Transverse colon (tissue), 3 donors: Measurements from ENCODE around the gene CDS1.

Experiments
- POLR2A ChIP-seq: fragments of 450-650 bp; IDR thresholded peaks from one replicate; pipeline ENCODE4 v1.6.1; 2016; ENCODE audit warnings: antibody characterized with exemption, mild to moderate bottlenecking, moderate library complexity
- TF ChIP-seq, protein P1 (sequence below), 5 experiments: fragments of 200-600 bp in 3 of 5; fragments of 450-650 bp in 2 of 5; sonication (generic) in 3 of 5; IDR thresholded peaks; 1 replicate in 2 of 5; 2 replicates in 3 of 5; pipeline ENCODE4 v1.5.1; 2016 to 2017; ENCODE audit warnings: antibody characterized with exemption in 5 of 5, inconsistent platforms in 3 of 5, mild to moderate bottlenecking in 2 of 5, moderate library complexity in 1 of 5

DNA sequence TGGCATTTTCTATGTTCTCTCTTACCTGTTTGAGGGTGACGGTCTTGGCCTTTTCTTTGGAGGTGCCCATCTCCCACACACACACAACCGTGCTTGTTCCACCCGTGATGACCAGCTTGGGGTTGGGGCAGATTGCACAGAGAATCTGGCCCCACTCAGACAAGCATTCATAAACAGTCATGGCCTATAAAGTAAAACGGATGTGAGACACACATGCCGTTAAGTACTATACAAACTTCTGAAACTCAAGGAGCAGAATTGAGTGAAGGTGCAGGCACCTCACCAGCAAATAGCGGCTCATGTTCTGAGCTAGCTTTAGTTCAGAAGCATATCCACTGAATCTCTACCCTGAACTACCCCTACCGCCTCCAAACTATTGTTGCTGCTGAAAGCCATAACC lies 107.6 kb downstream of the CDS1 start:
- no peak for TF ChIP-seq POLR2A
- TF ChIP-seq, protein P1, sequence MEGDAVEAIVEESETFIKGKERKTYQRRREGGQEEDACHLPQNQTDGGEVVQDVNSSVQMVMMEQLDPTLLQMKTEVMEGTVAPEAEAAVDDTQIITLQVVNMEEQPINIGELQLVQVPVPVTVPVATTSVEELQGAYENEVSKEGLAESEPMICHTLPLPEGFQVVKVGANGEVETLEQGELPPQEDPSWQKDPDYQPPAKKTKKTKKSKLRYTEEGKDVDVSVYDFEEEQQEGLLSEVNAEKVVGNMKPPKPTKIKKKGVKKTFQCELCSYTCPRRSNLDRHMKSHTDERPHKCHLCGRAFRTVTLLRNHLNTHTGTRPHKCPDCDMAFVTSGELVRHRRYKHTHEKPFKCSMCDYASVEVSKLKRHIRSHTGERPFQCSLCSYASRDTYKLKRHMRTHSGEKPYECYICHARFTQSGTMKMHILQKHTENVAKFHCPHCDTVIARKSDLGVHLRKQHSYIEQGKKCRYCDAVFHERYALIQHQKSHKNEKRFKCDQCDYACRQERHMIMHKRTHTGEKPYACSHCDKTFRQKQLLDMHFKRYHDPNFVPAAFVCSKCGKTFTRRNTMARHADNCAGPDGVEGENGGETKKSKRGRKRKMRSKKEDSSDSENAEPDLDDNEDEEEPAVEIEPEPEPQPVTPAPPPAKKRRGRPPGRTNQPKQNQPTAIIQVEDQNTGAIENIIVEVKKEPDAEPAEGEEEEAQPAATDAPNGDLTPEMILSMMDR (IDR thresholded peaks at IDR 0.05), result no peak
